BE2C (cell line): Measurements from ENCODE around the gene DCLK3.

Source experiments
- DNase-seq: peaks from one replicate; pipeline ENCODE4 v3.0.0-alpha.2; 2020
- H3K27me3 ChIP-seq: fragments of 250-450 bp; sonication (Bioruptor Pico); 2 replicates; pipeline ENCODE4 v1.5.1; 2020; ENCODE audit warnings: mild to moderate bottlenecking
- H3K36me3 ChIP-seq: fragments of 250-450 bp; sonication (Bioruptor Pico); 2 replicates; pipeline ENCODE4 v1.5.1; 2020; ENCODE audit warnings: mild to moderate bottlenecking
- H3K4me1 ChIP-seq: fragments of 250-450 bp; sonication (Bioruptor Pico); 2 replicates; pipeline ENCODE4 v1.5.1; 2020
- H3K4me3 ChIP-seq: 2 replicates; pipeline ENCODE4 v1.5.1; 2011; ENCODE audit warnings: low read depth, low read length
- H3K9me3 ChIP-seq: fragments of 250-450 bp; sonication (Bioruptor Pico); 2 replicates; pipeline ENCODE4 v1.5.1; 2020
- CTCF ChIP-seq: IDR thresholded peaks from 2 replicates; pipeline ENCODE4 v1.5.1; 2012; ENCODE audit warnings: mild to moderate bottlenecking, low read depth, low read length

Gene DCLK3

GRCh38 chr3:36710606-36711005 is 53.7 kb downstream of the DCLK3 start:
- Histone ChIP-seq H3K36me3 (no peaks in the 10 kb centered on the region), H3K9me3 (no peaks in the 10 kb centered on the region), H3K4me1 (no peaks in the 10 kb centered on the region), H3K27me3 (no peaks in the 10 kb centered on the region), H3K4me3 (no peak overlapping the region)
- TF ChIP-seq CTCF = no peak
- DNase-seq = no peak

GRCh38 chr3:36709826-36710365 is 54.5 kb downstream of the DCLK3 start:
- TF ChIP-seq CTCF = no peak
- no peak for DNase-seq
- Histone ChIP-seq H3K36me3 (no peaks in the 10 kb centered on the region), H3K27me3 (no peaks in the 10 kb centered on the region), H3K4me3 (no peak overlapping the region), H3K4me1 (no peaks in the 10 kb centered on the region), H3K9me3 (no peaks in the 10 kb centered on the region)

- Histone ChIP-seq H3K36me3 (no peaks in the 10 kb centered on the region), H3K4me3 (no peak overlapping the region), H3K4me1 (no peaks in the 10 kb centered on the region), H3K27me3 (no peaks in the 10 kb centered on the region), H3K9me3 (no peaks in the 10 kb centered on the region)
- no peak for TF ChIP-seq CTCF
- DNase-seq = no peak
Measured at GRCh38 chr3:36709281-36709680, 55.1 kb downstream of the DCLK3 start.

- Histone ChIP-seq H3K9me3 (no peaks in the 10 kb centered on the region), H3K27me3 (no peaks in the 10 kb centered on the region), H3K36me3 (no peaks in the 10 kb centered on the region), H3K4me3 (no peak overlapping the region), H3K4me1 (no peaks in the 10 kb centered on the region)
- TF ChIP-seq CTCF = no peak
- DNase-seq = peak; percentile 6
Measured at GRCh38 chr3:36707623-36708409, 56.5 kb downstream of the DCLK3 start.

GRCh38 chr3:36705015-36705414 is 59.3 kb downstream of the DCLK3 start:
- Histone ChIP-seq H3K4me3 (no peak overlapping the region), H3K36me3 (no peaks in the 10 kb centered on the region), H3K4me1 (no peaks in the 10 kb centered on the region; the same call in 1 of the 2 replicates), H3K27me3 (no peaks in the 10 kb centered on the region), H3K9me3 (no peaks in the 10 kb centered on the region)
- no peak for TF ChIP-seq CTCF
- DNase-seq = no peak

GRCh38 chr3:36704280-36704679 is 60.1 kb downstream of the DCLK3 start:
- H3K27me3 ChIP-seq = no peaks in the 10 kb centered on the region
- H3K4me3 ChIP-seq = no peak overlapping the region
- H3K4me1 ChIP-seq = no peaks in the 10 kb centered on the region; the same call in 1 of the 2 replicates
- TF ChIP-seq CTCF = no peak
- DNase-seq = no peak
- H3K9me3 ChIP-seq = no peaks in the 10 kb centered on the region
- H3K36me3 ChIP-seq = no peaks in the 10 kb centered on the region
